ENCODE data around the gene NATD1. TPM values are rescaled to one million over a fixed set of nuclear protein-coding genes. Genes with fewer than 3 reads are reported as not detected.

Gene NATD1
- total and polyA plus RNA-seq, 9 of the 15 experiments (the other 6 are each of a cell fraction or from before 2014, with no cell fraction given) = 0.24 to 5.4 (median 1.6) TPM

DNA sequence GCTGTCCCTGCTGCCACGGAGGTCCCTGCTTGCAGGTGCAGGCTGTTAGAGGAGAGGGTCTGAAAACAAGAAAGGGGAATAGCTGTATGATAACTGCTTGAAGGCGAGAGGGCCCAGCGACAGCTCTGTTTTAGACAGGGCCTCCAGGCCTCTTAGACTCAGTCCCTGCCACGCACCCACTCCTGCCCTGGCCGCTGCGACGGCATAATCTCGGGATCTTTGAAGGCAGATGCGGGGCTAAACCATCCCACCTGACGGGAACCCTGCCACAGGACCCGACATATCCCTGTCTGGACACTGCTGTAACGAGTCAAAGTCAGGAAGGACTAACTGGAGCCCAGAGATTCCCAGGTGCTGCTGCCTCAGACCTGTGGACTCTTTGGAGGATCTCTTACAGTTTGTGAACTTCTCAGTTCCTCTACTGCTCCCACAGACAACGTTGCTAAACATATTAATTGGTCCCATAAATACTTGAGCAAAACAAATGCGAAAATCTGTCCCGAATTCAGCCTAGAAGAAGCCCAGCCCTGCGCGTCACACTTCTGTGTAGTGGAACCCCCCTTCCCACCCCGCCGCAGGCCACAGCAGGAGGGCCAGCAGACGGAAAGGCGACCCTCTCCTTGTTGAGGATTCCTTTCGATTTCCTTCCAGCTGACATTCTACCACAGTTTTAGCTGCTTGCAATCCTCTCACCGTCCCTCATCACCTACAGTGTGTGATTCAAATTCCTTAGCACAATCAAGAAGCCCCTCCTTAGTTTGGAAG, 38.3 kb downstream of the NATD1 start (continued):
- TF ChIP-seq, protein P1, sequence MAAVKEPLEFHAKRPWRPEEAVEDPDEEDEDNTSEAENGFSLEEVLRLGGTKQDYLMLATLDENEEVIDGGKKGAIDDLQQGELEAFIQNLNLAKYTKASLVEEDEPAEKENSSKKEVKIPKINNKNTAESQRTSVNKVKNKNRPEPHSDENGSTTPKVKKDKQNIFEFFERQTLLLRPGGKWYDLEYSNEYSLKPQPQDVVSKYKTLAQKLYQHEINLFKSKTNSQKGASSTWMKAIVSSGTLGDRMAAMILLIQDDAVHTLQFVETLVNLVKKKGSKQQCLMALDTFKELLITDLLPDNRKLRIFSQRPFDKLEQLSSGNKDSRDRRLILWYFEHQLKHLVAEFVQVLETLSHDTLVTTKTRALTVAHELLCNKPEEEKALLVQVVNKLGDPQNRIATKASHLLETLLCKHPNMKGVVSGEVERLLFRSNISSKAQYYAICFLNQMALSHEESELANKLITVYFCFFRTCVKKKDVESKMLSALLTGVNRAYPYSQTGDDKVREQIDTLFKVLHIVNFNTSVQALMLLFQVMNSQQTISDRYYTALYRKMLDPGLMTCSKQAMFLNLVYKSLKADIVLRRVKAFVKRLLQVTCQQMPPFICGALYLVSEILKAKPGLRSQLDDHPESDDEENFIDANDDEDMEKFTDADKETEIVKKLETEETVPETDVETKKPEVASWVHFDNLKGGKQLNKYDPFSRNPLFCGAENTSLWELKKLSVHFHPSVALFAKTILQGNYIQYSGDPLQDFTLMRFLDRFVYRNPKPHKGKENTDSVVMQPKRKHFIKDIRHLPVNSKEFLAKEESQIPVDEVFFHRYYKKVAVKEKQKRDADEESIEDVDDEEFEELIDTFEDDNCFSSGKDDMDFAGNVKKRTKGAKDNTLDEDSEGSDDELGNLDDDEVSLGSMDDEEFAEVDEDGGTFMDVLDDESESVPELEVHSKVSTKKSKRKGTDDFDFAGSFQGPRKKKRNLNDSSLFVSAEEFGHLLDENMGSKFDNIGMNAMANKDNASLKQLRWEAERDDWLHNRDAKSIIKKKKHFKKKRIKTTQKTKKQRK (IDR thresholded peaks at IDR 0.05; ENCODE audit: borderline replicate concordance, low read depth, low read length) = no peak
- TF ChIP-seq ZNF217 (CRISPR knock-in tag; IDR thresholded peaks at IDR 0.05) = no peak
- no peak for TF ChIP-seq CBFA2T2 (conservative IDR thresholded peaks at IDR 0.05)
- TF ChIP-seq, protein P2, sequence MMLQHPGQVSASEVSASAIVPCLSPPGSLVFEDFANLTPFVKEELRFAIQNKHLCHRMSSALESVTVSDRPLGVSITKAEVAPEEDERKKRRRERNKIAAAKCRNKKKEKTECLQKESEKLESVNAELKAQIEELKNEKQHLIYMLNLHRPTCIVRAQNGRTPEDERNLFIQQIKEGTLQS (IDR thresholded peaks at IDR 0.05) = no peak
- TF ChIP-seq, protein P2 (CRISPR knock-in tag; conservative IDR thresholded peaks at IDR 0.05) = no peak
- no peak for TF ChIP-seq THRAP3 (IDR thresholded peaks at IDR 0.05; ENCODE audit: borderline replicate concordance)
- TF ChIP-seq, protein P3, sequence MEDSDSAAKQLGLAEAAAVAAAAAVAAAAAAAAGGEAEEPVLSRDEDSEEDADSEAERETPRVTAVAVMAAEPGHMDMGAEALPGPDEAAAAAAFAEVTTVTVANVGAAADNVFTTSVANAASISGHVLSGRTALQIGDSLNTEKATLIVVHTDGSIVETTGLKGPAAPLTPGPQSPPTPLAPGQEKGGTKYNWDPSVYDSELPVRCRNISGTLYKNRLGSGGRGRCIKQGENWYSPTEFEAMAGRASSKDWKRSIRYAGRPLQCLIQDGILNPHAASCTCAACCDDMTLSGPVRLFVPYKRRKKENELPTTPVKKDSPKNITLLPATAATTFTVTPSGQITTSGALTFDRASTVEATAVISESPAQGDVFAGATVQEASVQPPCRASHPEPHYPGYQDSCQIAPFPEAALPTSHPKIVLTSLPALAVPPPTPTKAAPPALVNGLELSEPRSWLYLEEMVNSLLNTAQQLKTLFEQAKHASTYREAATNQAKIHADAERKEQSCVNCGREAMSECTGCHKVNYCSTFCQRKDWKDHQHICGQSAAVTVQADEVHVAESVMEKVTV (CRISPR knock-in tag; IDR thresholded peaks at IDR 0.05) = no peak
- no peak for TF ChIP-seq HIVEP1 (CRISPR knock-in tag; IDR thresholded peaks at IDR 0.05)
- no peak for TF ChIP-seq OTX1 (CRISPR knock-in tag; IDR thresholded peaks at IDR 0.05)
- no peak for TF ChIP-seq ZNF184 (CRISPR knock-in tag; IDR thresholded peaks at IDR 0.05)
- no peak for TF ChIP-seq ZNF384 (IDR thresholded peaks at IDR 0.05; ENCODE audit: low read depth, low read length)
- TF ChIP-seq, protein P4, sequence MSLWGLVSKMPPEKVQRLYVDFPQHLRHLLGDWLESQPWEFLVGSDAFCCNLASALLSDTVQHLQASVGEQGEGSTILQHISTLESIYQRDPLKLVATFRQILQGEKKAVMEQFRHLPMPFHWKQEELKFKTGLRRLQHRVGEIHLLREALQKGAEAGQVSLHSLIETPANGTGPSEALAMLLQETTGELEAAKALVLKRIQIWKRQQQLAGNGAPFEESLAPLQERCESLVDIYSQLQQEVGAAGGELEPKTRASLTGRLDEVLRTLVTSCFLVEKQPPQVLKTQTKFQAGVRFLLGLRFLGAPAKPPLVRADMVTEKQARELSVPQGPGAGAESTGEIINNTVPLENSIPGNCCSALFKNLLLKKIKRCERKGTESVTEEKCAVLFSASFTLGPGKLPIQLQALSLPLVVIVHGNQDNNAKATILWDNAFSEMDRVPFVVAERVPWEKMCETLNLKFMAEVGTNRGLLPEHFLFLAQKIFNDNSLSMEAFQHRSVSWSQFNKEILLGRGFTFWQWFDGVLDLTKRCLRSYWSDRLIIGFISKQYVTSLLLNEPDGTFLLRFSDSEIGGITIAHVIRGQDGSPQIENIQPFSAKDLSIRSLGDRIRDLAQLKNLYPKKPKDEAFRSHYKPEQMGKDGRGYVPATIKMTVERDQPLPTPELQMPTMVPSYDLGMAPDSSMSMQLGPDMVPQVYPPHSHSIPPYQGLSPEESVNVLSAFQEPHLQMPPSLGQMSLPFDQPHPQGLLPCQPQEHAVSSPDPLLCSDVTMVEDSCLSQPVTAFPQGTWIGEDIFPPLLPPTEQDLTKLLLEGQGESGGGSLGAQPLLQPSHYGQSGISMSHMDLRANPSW (CRISPR knock-in tag; IDR thresholded peaks at IDR 0.05) = no peak
- TF ChIP-seq TCF7L2 (IDR thresholded peaks at IDR 0.05; ENCODE audit: low read depth, low read length) = no peak
- TF ChIP-seq SPI1 (IDR thresholded peaks at IDR 0.05; ENCODE audit: borderline replicate concordance, low read depth, low read length) = no peak
- no peak for TF ChIP-seq JUND (IDR thresholded peaks at IDR 0.05; ENCODE audit: borderline replicate concordance, low read depth, low read length)
- TF ChIP-seq JUND (tag; IDR thresholded peaks at IDR 0.05; ENCODE audit: borderline replicate concordance, low read depth, low read length) = no peak
- TF ChIP-seq, protein P5, sequence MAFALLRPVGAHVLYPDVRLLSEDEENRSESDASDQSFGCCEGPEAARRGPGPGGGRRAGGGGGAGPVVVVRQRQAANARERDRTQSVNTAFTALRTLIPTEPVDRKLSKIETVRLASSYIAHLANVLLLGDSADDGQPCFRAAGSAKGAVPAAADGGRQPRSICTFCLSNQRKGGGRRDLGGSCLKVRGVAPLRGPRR (CRISPR knock-in tag; IDR thresholded peaks at IDR 0.05) = no peak
- no peak for TF ChIP-seq MYNN (IDR thresholded peaks at IDR 0.05)
- no peak for TF ChIP-seq MYNN (CRISPR knock-in tag; IDR thresholded peaks at IDR 0.05)

Measured in K562 (cell line).